Mesenchymal stem cell (in vitro differentiated cells and primary cell): ENCODE results near the gene CYSRT1.

ENCODE experiments used
- DNase-seq: peaks from one replicate; pipeline ENCODE4 v3.0.0-alpha.2; 2013
- H2AFZ ChIP-seq: one replicate; pipeline ENCODE4 v1.6.1; 2013; ENCODE audit warnings: low read depth, mild to moderate bottlenecking, control low read depth, inconsistent platforms, low read length, moderate library complexity
- H2AK5ac ChIP-seq: 2 replicates; pipeline ENCODE4 v1.6.1; 2013; ENCODE audit warnings: low read length, moderate library complexity, mild to moderate bottlenecking, inconsistent platforms; ENCODE audit not compliant: severe bottlenecking
- H2BK120ac ChIP-seq: one replicate; pipeline ENCODE4 v1.6.1; 2013; ENCODE audit warnings: low read depth, mild to moderate bottlenecking, inconsistent platforms, low read length, moderate library complexity
- H2BK12ac ChIP-seq, 2 experiments: one replicate each; pipeline ENCODE4 v1.6.1; 2013; ENCODE audit warnings: inconsistent platforms in 2 of 2, low read length in 2 of 2, mild to moderate bottlenecking in 2 of 2, moderate library complexity in 2 of 2, control low read depth in 1 of 2
- H2BK15ac ChIP-seq: one replicate; pipeline ENCODE4 v1.6.1; 2013; ENCODE audit warnings: mild to moderate bottlenecking, low read depth, inconsistent platforms; ENCODE audit not compliant: poor library complexity, severe bottlenecking
- H2BK5ac ChIP-seq: 2 replicates; pipeline ENCODE4 v1.6.1; 2013; ENCODE audit warnings: low read depth, mild to moderate bottlenecking, low read length, control low read depth, inconsistent platforms; ENCODE audit not compliant: poor library complexity, severe bottlenecking
- H3K14ac ChIP-seq, 2 experiments: one replicate each; pipeline ENCODE4 v1.6.1; 2013; ENCODE audit warnings: inconsistent platforms in 2 of 2, low read length in 2 of 2, control low read depth in 1 of 2, mild to moderate bottlenecking in 1 of 2, moderate library complexity in 1 of 2
- H3K18ac ChIP-seq, 2 experiments: one replicate each; pipeline ENCODE4 v1.6.1; 2013; ENCODE audit warnings: inconsistent platforms in 2 of 2, low read length in 2 of 2, control low read depth in 1 of 2, low read depth in 1 of 2, mild to moderate bottlenecking in 1 of 2
- H3K23ac ChIP-seq, 2 experiments: one replicate each; pipeline ENCODE4 v1.6.1; 2013; ENCODE audit warnings: inconsistent platforms in 2 of 2, low read length in 2 of 2, mild to moderate bottlenecking in 2 of 2, moderate library complexity in 2 of 2, control low read depth in 1 of 2
- H3K27ac ChIP-seq: 2 replicates; pipeline ENCODE4 v1.5.1; 2013; ENCODE audit warnings: mild to moderate bottlenecking, moderate library complexity, low read length, control low read depth, inconsistent platforms; ENCODE audit not compliant: poor library complexity, severe bottlenecking
- H3K27me3 ChIP-seq, 2 experiments: 2 replicates each; pipeline versions ENCODE4 v1.6.1 to v1.7.0; 2013; ENCODE audit warnings: low read length in 2 of 2, mild to moderate bottlenecking in 2 of 2, moderate library complexity in 2 of 2, control low read depth in 1 of 2, inconsistent platforms in 1 of 2; ENCODE audit not compliant: control insufficient read depth in 1 of 2, insufficient read depth in 1 of 2
- H3K36me3 ChIP-seq, 2 experiments: 2 replicates each; pipeline versions ENCODE4 v1.6.1 to v1.7.0; 2013; ENCODE audit warnings: low read length in 2 of 2, control low read depth in 1 of 2, inconsistent platforms in 1 of 2, low read depth in 1 of 2, mild to moderate bottlenecking in 1 of 2; ENCODE audit not compliant: insufficient read depth in 2 of 2, control insufficient read depth in 1 of 2
- H3K4ac ChIP-seq, 2 experiments: one replicate each; pipeline ENCODE4 v1.6.1; 2013; ENCODE audit warnings: inconsistent platforms in 2 of 2, low read length in 2 of 2, mild to moderate bottlenecking in 2 of 2, moderate library complexity in 2 of 2, control low read depth in 1 of 2, low read depth in 1 of 2
- H3K4me1 ChIP-seq: 2 replicates; pipeline ENCODE4 v1.6.1; 2013; ENCODE audit warnings: low read depth, low read length, control low read depth; ENCODE audit not compliant: control insufficient read depth, insufficient read depth
- H3K4me2 ChIP-seq: 2 replicates; pipeline ENCODE4 v1.6.1; 2013; ENCODE audit warnings: low read length, mild to moderate bottlenecking, inconsistent platforms; ENCODE audit not compliant: poor library complexity, severe bottlenecking
- H3K4me3 ChIP-seq, 2 experiments: 2 replicates each; pipeline versions ENCODE4 v1.5.1 to v1.7.0; 2013; ENCODE audit warnings: low read length in 2 of 2, mild to moderate bottlenecking in 2 of 2, control low read depth in 1 of 2, low read depth in 1 of 2; ENCODE audit not compliant: insufficient read depth in 1 of 2
- H3K79me1 ChIP-seq: replicated peaks from 2 replicates; pipeline ENCODE4 v1.6.1; 2013; ENCODE audit warnings: mild to moderate bottlenecking, control low read depth, low read length, inconsistent platforms; ENCODE audit not compliant: poor library complexity, severe bottlenecking
- H3K9ac ChIP-seq: 2 replicates; pipeline ENCODE4 v1.7.0; 2013; ENCODE audit warnings: mild to moderate bottlenecking, low read length, moderate library complexity
- H3K9me3 ChIP-seq: 2 replicates; pipeline ENCODE4 v1.7.0; 2013; ENCODE audit warnings: mild to moderate bottlenecking, low read length; ENCODE audit not compliant: control insufficient read depth
- H4K8ac ChIP-seq: one replicate; pipeline ENCODE4 v1.6.1; 2013; ENCODE audit warnings: inconsistent platforms, mild to moderate bottlenecking, low read length, moderate library complexity
- H4K91ac ChIP-seq: one replicate; pipeline ENCODE4 v1.6.1; 2013; ENCODE audit warnings: mild to moderate bottlenecking, low read length, inconsistent platforms
- WGBS: methylation state at CpG from one replicate; pipeline ENCODE4 v1.1.7; 2013; ENCODE audit warnings: mixed read lengths; 5-methylcytosine and 5-hydroxymethylcytosine counted together

CYSRT1 gene

DNA sequence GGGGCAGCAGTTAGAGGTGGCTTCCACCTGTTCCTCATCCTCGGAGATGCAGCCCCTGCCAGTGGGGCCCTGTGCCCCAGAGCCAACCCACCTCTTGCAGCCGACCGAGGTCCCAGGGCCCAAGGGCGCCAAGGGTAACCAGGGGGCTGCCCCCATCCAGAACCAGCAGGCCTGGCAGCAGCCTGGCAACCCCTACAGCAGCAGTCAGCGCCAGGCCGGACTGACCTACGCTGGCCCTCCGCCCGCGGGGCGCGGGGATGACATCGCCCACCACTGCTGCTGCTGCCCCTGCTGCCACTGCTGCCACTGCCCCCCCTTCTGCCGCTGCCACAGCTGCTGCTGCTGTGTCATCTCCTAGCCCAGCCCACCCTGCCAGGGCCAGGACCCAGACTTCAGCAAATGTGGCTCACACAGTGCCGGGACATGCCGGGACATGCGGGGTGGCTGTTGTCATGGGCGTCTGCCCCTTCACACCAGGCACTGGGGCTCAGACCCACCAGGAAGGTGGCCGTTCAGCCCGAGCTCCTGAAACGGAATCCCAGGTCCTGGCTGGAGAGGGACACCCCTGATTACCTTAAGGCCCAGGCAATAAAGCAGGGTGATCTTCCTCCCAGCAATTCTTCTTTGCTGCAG lies 841 bp downstream of the CYSRT1 start:
- no peak overlapping the region for H3K4me3 ChIP-seq
- no peaks in the 10 kb centered on the region for H3K79me1 ChIP-seq
- H2BK15ac ChIP-seq = no peak overlapping the region
- DNase-seq = no peak
- no peak overlapping the region for H3K14ac ChIP-seq
- H2BK120ac ChIP-seq = no peak overlapping the region
- no peak overlapping the region for H3K4me2 ChIP-seq
- H2BK5ac ChIP-seq = no peak overlapping the region
- no peak overlapping the region for H3K9ac ChIP-seq
- H3K36me3 ChIP-seq = peaks cover 0 to 4% of the 10 kb centered on the region in 2 experiments
- 87% methylated on average over 21 of the region's 21 CpGs for WGBS
- no peaks in the 10 kb centered on the region for H3K9me3 ChIP-seq
- no peak overlapping the region for H3K23ac ChIP-seq
- H2AK5ac ChIP-seq = no peak overlapping the region
- no peak overlapping the region for H3K27ac ChIP-seq
- H4K8ac ChIP-seq = no peak overlapping the region
- no peak overlapping the region for H3K18ac ChIP-seq
- no peak overlapping the region for H2BK12ac ChIP-seq
- H2AFZ ChIP-seq = no peak overlapping the region
- H3K27me3 ChIP-seq = peaks cover 0 to 29% of the 10 kb centered on the region in 2 experiments
- peak overlapping the region in 1 of 2 experiments; percentile 9 for H3K4ac ChIP-seq
- H3K4me1 ChIP-seq = peaks cover 41% of the 10 kb centered on the region
- H4K91ac ChIP-seq = peak overlapping the region; percentile 54

GRCh38 chr9:137226338-137227053 lies 1.5 kb downstream of the CYSRT1 start:
- Histone ChIP-seq H3K18ac (peak overlapping the region in 1 of 2 experiments; percentile 35), H2BK5ac (no peak overlapping the region)

GRCh38 chr9:137227054-137227852 lies 2.3 kb downstream of the CYSRT1 start, which contains the start of gene RNF224:
RNF224 (plus strand) TSS chr9:137227502; CDS start chr9:137228336, 834 bp downstream.
- Histone ChIP-seq H3K14ac (no peak within 1 kb of the TSS), H2BK12ac (no peak within 1 kb of the TSS), H3K36me3 (peaks cover 0 to 4% of the 10 kb centered on the region in 2 experiments), H3K4me2 (no peak within 1 kb of the TSS), H2BK120ac (no peak within 1 kb of the TSS), H3K27ac (no peak within 1 kb of the TSS), H3K27me3 (peaks cover 0 to 43% of the 10 kb centered on the region in 2 experiments), H3K18ac (peak within 1 kb of the TSS in 1 of 2 experiments; percentile 35), H3K23ac (no peak within 1 kb of the TSS), H2BK5ac (no peak within 1 kb of the TSS), H3K4me1 (peaks cover 32% of the 10 kb centered on the region), H2AFZ (no peak within 1 kb of the TSS), H3K9ac (no peak within 1 kb of the TSS), H2AK5ac (no peak within 1 kb of the TSS), H3K9me3 (no peaks in the 10 kb centered on the region), H3K79me1 (no peaks in the 10 kb centered on the region), H2BK15ac (no peak within 1 kb of the TSS), H4K91ac (peak within 1 kb of the TSS; percentile 55), H4K8ac (peak within 1 kb of the TSS; percentile 1), H3K4ac (no peak within 1 kb of the TSS), H3K4me3 (no peak within 1 kb of the TSS)
- DNase-seq = peak; percentile 76
- WGBS = 56% methylated on average over 25 of the region's 25 CpGs

More at GRCh38 chr9:137226338-137227053, 1.5 kb downstream of the CYSRT1 start:
- 79% methylated on average over 16 of the region's 18 CpGs for WGBS
- H3K27ac ChIP-seq = no peak overlapping the region
- H3K79me1 ChIP-seq = no peaks in the 10 kb centered on the region
- no peak for DNase-seq
- H3K14ac ChIP-seq = no peak overlapping the region
- no peak overlapping the region for H3K9ac ChIP-seq
- peak overlapping the region; percentile 1 for H4K8ac ChIP-seq
- no peak overlapping the region for H3K4ac ChIP-seq
- H3K23ac ChIP-seq = no peak overlapping the region
- no peak overlapping the region for H3K4me3 ChIP-seq
- H4K91ac ChIP-seq = peak overlapping the region; percentile 55
- H2BK120ac ChIP-seq = no peak overlapping the region
- no peak overlapping the region for H3K4me2 ChIP-seq
- H2BK12ac ChIP-seq = no peak overlapping the region
- no peaks in the 10 kb centered on the region for H3K9me3 ChIP-seq
- no peak overlapping the region for H2AK5ac ChIP-seq
- H2AFZ ChIP-seq = no peak overlapping the region
- peaks cover 38% of the 10 kb centered on the region for H3K4me1 ChIP-seq
- peaks cover 0 to 36% of the 10 kb centered on the region in 2 experiments for H3K27me3 ChIP-seq
- peaks cover 0 to 4% of the 10 kb centered on the region in 2 experiments for H3K36me3 ChIP-seq
- H2BK15ac ChIP-seq = no peak overlapping the region
